HCEC 1CT (cell line): ENCODE data around the gene TKTL1.
"Not testable (repeated sequence)": the region's sequence is repeated elsewhere in the genome, so short reads cannot be mapped to it uniquely, and the experiment has no call there.

Source experiments
- DNase-seq: peaks from one replicate; pipeline ENCODE4 v3.0.0-alpha.2; 2017

TKTL1 gene, protein sequence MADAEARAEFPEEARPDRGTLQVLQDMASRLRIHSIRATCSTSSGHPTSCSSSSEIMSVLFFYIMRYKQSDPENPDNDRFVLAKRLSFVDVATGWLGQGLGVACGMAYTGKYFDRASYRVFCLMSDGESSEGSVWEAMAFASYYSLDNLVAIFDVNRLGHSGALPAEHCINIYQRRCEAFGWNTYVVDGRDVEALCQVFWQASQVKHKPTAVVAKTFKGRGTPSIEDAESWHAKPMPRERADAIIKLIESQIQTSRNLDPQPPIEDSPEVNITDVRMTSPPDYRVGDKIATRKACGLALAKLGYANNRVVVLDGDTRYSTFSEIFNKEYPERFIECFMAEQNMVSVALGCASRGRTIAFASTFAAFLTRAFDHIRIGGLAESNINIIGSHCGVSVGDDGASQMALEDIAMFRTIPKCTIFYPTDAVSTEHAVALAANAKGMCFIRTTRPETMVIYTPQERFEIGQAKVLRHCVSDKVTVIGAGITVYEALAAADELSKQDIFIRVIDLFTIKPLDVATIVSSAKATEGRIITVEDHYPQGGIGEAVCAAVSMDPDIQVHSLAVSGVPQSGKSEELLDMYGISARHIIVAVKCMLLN

GRCh38 chrX:154295664-154296310, at the start of gene TKTL1:
TSS of gene TKTL1 (plus strand) at chrX:154295795. CDS start at chrX:154295860, 65 bp downstream.
- DNase-seq: no peak

DNA sequence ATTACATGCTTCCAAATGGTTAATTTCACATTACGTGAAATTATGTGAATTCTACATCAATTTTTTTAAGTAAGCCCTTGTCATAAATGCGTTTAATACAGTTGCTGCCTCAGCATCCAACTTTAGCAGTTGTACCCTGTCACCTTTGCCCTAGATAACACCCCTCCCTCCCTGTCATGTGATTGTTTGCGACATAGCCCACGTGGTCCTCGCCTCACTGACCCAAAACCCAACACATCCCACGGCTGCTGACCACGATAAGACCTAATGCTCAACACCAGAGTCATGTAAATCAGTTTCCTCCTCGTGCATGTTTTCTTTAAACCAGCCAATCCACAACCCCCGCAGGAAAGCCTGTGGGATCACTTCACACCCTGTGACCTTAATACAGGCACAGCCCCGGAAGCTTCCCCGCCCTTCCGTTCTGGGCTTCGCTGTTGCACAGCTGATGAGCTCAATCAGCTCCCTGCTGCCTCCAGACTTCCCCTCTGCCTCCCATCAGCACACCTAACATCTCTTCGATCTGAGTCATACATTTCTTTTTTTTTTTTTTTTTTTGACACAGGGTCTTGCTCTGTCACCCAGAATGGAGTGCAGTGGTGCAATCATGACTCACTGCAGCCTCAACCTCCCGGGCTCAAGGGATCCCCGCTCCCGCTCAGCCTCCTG, 48.1 kb upstream of the TKTL1 start:
- not testable (repeated sequence) for DNase-seq

DNA sequence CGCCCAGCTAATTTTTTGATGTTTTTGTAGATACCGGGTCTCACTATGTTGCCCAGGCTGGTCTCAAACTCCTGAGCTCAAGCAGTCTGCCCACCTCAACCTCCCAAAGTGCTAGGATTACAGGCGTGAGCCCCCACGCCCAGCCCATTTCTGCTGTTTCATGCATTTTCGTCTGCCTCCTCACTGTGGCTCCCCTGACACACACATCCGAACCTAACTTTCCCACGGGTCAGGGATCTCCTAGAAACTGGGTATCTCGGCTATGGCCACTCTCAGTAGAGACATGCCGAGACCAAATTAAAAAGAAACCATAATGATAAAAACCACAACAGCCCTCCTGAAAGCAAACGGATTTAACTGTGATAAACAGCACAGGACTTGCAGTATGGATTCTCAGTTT, 47.5 kb upstream of the TKTL1 start:
- DNase-seq: not testable (repeated sequence)

- DNase-seq: not testable (repeated sequence)
Observed at GRCh38 chrX:154257282-154257681, 38.3 kb upstream of the TKTL1 start, which contains the start of gene OPN1MW3. TSS of gene OPN1MW3 (plus strand) at chrX:154257582. CDS start at chrX:154257620, 38 bp downstream.

DNA sequence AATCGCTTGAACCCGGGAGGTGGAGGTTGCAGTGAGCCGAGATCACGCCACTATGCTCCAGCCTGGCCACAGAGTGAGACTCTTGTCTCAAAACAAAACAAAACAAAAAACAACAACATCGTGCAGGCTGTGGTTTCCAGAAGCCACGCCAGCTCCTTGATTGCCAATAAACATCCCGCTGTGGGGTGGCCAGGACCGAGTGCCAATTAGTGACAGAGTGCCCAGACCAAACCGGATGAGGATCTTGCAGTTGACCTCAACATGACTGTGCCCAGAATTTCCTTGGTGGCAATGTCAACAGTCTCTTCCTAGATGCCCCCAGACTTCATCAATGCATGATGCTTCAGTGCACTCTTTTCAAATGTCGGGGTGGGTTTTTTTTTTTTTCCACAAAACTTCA, 36.9 kb upstream of the TKTL1 start:
- DNase-seq: not testable (repeated sequence)

DNA sequence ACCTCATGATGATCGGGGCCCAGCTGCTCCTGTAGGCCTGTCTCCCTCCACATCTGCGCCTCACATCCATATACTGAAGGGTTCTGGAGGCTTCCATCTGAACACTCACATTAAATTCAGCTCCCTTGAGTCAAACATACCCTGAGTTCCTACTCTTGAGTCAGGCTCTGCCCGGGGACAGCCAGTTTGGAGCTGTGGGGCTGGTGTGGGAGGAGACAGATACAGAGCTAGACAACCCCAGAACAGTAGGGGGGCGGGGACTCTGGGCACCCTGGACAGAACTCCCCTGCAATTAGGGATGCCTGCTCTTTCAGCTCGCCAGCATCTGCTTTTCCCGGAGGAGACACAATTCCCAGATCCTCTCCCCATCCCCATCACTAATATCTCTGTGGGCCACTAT, 32.5 kb upstream of the TKTL1 start:
- DNase-seq: not testable (repeated sequence)

DNA sequence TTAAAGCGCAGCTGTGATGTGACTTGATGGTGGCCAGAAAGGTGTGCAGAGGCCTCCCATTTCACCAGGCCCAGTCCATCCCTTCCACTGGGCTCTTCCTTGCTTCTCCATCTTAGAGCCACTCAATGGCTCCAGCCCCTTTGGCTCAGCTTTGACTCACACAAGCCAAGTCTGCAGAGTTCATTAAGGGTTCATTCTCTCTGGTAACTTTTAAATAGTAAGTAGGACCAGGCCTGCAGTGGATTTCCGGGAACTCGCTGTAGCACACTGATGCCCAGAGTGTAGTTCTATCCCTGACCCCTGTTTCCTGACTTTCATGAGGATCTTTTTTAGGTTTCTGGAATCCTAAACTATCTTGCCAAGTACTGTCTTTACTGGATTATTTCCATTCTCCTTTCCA, 26.4 kb upstream of the TKTL1 start:
- DNase-seq: not testable (repeated sequence)

DNA sequence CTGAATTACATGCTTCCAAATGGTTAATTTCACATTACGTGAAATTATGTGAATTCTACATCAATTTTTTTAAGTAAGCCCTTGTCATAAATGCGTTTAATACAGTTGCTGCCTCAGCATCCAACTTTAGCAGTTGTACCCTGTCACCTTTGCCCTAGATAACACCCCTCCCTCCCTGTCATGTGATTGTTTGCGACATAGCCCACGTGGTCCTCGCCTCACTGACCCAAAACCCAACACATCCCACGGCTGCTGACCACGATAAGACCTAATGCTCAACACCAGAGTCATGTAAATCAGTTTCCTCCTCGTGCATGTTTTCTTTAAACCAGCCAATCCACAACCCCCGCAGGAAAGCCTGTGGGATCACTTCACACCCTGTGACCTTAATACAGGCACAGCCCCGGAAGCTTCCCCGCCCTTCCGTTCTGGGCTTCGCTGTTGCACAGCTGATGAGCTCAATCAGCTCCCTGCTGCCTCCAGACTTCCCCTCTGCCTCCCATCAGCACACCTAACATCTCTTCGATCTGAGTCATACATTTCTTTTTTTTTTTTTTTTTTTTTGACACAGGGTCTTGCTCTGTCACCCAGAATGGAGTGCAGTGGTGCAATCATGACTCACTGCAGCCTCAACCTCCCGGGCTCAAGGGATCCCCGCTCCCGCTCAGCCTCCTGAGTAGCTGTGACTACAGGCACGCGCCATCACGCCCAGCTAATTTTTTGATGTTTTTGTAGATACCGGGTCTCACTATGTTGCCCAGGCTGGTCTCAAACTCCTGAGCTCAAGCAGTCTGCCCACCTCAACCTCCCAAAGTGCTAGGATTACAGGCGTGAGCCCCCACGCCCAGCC, 10.9 kb upstream of the TKTL1 start:
- not testable (repeated sequence) for DNase-seq

DNA sequence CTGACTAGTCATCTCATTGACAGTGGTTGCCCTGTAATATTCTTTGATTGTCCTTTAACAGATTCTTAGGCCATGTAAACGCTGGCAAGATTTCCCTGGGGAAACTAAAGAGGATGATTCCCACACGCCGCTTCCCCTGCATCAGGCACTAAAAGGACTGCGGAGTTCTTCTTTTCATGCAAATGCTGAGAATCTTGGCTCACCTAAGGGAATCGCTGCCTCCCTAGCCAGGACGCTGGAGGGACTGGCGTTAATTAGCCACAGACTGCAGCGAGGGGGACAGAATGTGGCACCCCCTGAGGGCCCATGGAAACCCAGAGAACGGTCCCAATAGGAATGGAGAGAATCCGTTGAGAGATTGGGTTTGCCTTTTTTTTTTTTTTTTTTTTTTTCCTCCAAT, 9.2 kb upstream of the TKTL1 start:
- DNase-seq: not testable (repeated sequence)

- DNase-seq: no peak
Observed at GRCh38 chrX:154294791-154295574, 612 bp upstream of the TKTL1 start, which contains the start of gene TEX28. TSS of gene TEX28 (minus strand) at chrX:154295124. CDS start at chrX:154292117, 3,007 bp downstream.

GRCh38 chrX:154296731-154297130, 1.1 kb downstream of the TKTL1 start:
- no peak for DNase-seq

- DNase-seq: no peak
Observed at GRCh38 chrX:154298312-154298711, 2.7 kb downstream of the TKTL1 start.

DNA sequence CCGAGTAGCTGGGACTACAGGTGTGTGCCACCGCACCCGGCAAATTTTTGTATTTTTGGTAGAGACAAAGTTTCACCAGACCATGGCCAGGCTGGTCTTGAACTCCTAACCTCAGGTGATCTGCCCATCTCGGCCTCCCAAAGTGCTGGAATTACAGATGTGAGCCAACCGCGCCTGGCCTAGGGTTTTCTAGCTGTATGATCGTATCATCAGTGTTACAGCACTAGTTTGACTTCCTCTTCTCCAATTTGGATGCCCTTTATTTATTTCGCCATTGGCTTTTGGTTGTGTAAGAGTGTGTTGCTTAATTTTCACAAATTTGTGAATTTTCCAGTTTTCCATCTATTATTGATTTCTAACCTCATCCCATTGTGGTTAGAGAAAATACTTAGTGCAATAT, 5.2 kb downstream of the TKTL1 start:
- no peak for DNase-seq

DNA sequence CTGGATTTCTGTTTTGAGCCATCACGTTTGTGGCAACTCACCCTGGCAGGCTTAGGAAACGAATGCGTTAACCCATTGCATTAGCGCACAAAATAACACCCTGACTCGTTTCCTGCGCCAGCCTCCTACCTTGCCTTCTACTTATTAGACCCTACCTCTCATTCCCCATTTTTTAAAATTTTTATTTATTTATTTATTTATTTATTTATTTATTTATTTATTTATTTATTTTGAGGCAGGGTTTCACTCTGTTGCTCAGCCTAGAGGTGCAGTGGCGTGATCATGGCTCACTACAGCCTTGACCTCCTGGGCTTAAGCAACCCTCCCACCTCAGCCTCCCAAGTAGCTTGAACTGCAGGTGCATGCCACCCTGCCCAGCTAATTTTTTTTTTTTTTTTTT, 7.4 kb downstream of the TKTL1 start:
- not testable (repeated sequence) for DNase-seq

DNA sequence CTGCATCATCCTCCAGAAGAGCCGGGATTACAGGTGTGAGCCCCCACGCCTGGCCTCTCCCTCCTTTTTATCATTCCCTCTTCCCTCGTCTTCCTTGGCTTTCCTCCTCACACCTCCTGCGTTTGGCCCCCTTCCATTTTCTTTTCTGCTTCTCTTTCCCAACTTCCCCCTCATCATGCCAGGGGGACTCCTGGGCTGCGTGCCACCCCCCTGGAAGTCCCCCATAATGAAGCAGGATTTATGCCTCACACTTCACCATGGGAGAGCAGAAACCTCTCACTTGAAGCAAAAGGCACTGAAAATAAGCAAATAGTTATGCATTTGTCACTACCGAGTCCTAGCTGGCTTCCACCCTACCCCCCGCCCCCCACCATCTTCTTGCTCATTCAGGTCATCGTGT, 7.9 kb downstream of the TKTL1 start:
- DNase-seq: no peak

DNA sequence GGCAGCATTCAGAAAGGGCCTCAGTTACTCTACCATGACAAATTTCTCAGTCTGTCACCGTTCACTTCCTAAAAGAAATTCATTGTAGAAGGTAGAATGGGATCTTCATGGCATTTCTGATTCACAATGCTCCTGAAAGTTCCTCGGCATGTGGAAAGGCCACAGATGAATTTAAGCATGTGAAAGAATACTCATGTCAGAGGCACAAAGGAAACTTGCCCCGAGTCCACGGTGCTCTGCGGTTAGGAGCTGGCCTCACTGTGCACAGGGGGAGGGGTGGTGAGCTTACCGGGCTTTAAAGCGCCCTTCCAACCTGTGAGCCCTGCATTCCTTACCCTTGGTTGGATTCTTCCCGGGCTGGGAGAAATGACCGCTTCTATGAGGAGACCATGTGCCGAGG, 9.3 kb downstream of the TKTL1 start:
- no peak for DNase-seq

DNA sequence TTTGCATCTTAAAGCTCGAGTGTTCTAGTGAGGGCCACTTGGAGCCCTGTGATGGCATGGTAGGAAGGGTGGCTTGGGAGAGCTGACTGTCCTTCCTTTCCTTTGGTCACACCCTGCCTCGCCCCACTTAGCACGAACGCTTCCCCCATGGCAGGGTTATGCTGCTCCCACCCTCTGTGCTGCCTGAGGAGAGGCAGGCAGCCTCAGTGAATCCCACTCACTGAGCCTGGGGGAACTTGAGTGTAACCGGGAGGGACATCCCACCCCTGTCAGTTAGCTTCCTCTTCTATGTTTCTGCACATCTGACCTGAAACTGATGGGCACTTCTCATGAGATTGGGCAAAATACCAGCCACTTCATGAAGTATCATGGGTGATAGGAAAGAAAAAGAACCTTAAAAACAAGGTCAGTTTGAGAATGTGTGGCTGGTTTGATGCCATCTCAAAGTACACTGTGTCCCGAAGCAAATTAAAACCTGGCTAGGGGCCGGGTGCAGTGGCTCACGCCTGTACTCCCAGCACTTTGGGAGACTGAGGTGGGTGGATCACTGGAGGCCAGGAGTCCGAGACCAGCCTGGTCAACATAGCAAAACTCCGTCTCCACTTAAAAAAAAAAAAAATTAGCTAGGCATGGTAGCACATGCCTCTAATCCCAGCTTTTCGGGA, 10.1 kb downstream of the TKTL1 start:
- DNase-seq: no peak

DNA sequence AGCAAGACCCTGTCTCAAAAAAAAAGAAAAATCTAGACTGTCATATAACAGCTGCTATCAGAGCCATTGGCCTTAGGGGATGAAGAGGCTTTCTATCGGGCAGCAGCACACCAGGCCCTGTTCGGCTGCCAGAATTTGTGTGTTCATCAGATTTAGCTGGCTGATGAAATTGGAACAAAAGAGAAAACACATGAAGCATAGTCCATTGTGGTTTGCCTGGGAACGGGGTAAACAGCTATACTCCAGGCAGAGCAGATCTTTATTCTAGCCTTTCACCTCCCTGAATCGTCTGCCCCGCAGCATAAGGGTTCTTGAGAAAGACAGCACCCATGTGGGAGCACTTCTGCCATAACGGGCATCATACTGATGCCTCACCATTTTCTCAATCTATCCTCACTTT, 11.6 kb downstream of the TKTL1 start:
- DNase-seq: no peak

- DNase-seq: no peak
Observed at GRCh38 chrX:154308108-154308946, 12.7 kb downstream of the TKTL1 start.
